Liver (tissue), 3 donors: ENCODE results near the gene MS4A7.

Experiments used
- FOXA1 ChIP-seq: IDR thresholded peaks from 2 replicates; pipeline ENCODE4 v1.6.1; 2016; ENCODE audit warnings: antibody characterized with exemption
- GABPA ChIP-seq, 2 donors: IDR thresholded peaks in 1 of 2; conservative IDR thresholded peaks in 1 of 2; 2 replicates each; pipeline ENCODE4 v1.6.1; 2016; ENCODE audit warnings: antibody characterized with exemption in 2 of 2, mild to moderate bottlenecking in 1 of 2, moderate library complexity in 1 of 2
- JUND ChIP-seq, 2 donors: IDR thresholded peaks; 2 replicates each; pipeline ENCODE4 v1.6.1; 2016; ENCODE audit warnings: antibody characterized with exemption in 2 of 2
- RAD21 ChIP-seq, 2 donors: IDR thresholded peaks; 2 replicates each; pipeline ENCODE4 v1.6.1; 2016; ENCODE audit warnings: antibody characterized with exemption in 2 of 2, mild to moderate bottlenecking in 2 of 2
- SP1 ChIP-seq: IDR thresholded peaks from 2 replicates; pipeline ENCODE4 v1.6.1; 2018; ENCODE audit warnings: antibody characterized with exemption, mild to moderate bottlenecking
- TAF1 ChIP-seq: conservative IDR thresholded peaks from 2 replicates; pipeline ENCODE4 v1.6.1; 2016; ENCODE audit warnings: antibody characterized with exemption, mild to moderate bottlenecking
- YY1 ChIP-seq: IDR thresholded peaks from 2 replicates; pipeline ENCODE4 v1.6.1; 2016; ENCODE audit warnings: antibody characterized with exemption, mild to moderate bottlenecking
- TF ChIP-seq, protein P1 (sequence below): fragments of 150-350 bp; IDR thresholded peaks from 2 replicates; pipeline ENCODE4 v1.5.1; 2017; ENCODE audit warnings: improper control_type of control experiment, low read depth, low read length; ENCODE audit not compliant: missing input control
- TF ChIP-seq, protein P2 (sequence below): IDR thresholded peaks from 2 replicates; pipeline ENCODE4 v1.6.1; 2016; ENCODE audit warnings: antibody characterized with exemption
- TF ChIP-seq, protein P3 (sequence below): IDR thresholded peaks from 2 replicates; pipeline ENCODE4 v1.6.1; 2016; ENCODE audit warnings: antibody characterized with exemption
- donor health status: healthy.
- donor health status: healthy.

DNA sequence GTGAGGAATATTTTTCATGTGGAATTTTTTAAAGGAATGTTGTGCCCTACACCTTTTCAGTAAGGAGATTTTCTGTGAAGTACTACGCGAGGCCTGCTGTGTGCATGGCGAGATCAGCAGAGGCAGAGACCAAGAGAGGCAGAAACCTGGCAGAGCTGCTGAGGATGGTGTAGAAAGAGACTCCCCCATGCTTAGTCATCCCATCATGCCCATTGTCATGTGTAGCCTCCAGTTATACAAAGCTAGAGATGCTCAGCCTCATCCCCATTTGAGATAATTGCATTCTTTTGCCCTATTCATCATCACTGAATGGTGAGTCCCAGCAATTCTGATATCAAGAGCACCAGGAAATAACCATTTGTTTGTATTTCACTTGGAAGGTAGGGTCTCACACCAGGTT is 3.0 kb upstream of the MS4A7 start:
- TF ChIP-seq, protein P1, sequence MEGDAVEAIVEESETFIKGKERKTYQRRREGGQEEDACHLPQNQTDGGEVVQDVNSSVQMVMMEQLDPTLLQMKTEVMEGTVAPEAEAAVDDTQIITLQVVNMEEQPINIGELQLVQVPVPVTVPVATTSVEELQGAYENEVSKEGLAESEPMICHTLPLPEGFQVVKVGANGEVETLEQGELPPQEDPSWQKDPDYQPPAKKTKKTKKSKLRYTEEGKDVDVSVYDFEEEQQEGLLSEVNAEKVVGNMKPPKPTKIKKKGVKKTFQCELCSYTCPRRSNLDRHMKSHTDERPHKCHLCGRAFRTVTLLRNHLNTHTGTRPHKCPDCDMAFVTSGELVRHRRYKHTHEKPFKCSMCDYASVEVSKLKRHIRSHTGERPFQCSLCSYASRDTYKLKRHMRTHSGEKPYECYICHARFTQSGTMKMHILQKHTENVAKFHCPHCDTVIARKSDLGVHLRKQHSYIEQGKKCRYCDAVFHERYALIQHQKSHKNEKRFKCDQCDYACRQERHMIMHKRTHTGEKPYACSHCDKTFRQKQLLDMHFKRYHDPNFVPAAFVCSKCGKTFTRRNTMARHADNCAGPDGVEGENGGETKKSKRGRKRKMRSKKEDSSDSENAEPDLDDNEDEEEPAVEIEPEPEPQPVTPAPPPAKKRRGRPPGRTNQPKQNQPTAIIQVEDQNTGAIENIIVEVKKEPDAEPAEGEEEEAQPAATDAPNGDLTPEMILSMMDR: no peak
- TF ChIP-seq YY1: no peak
- TF ChIP-seq JUND (IDR thresholded peaks at IDR 0.05): no peak
- TF ChIP-seq TAF1: no peak
- TF ChIP-seq, protein P2, sequence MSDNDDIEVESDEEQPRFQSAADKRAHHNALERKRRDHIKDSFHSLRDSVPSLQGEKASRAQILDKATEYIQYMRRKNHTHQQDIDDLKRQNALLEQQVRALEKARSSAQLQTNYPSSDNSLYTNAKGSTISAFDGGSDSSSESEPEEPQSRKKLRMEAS: no peak
- TF ChIP-seq RAD21 (IDR thresholded peaks at IDR 0.05): no peak
- TF ChIP-seq GABPA (IDR thresholded peaks at IDR 0.05 in 1 of 2, conservative IDR thresholded peaks at IDR 0.05 in 1 of 2): no peak
- TF ChIP-seq SP1: no peak
- TF ChIP-seq, protein P3, sequence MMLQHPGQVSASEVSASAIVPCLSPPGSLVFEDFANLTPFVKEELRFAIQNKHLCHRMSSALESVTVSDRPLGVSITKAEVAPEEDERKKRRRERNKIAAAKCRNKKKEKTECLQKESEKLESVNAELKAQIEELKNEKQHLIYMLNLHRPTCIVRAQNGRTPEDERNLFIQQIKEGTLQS: no peak
- TF ChIP-seq FOXA1: no peak
